ENCODE measurements around the gene HCRTR1.

DNA sequence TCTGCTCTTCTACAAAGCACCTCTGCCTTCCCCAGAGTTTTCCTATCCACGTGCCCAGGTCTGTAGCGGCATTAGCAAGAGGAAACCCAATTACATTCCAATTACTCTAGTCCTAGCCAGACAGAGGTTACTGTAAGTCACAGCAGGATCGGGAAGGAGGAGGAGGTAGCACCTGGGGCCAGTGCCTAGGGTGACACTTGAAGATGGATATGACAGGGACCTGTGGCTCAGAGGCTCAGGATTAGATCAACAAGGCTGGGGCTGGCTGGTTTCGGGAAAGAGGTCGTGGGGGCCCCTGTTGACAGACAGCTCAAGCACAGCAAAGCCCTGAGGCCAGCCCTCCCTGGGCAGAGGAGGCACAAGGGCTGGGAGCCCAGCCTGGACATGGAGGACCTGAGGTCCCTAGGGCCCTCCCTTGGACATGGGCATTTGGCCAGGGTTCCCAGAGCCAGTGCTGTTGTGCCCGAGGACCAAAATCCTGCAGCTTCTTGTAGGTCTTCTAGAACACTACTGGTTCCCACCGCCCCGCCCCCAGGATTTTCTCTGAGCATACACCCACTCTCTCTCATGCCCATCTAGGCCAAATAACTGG lies 3.0 kb upstream of the HCRTR1 start:
- TF ChIP-seq, protein P1, sequence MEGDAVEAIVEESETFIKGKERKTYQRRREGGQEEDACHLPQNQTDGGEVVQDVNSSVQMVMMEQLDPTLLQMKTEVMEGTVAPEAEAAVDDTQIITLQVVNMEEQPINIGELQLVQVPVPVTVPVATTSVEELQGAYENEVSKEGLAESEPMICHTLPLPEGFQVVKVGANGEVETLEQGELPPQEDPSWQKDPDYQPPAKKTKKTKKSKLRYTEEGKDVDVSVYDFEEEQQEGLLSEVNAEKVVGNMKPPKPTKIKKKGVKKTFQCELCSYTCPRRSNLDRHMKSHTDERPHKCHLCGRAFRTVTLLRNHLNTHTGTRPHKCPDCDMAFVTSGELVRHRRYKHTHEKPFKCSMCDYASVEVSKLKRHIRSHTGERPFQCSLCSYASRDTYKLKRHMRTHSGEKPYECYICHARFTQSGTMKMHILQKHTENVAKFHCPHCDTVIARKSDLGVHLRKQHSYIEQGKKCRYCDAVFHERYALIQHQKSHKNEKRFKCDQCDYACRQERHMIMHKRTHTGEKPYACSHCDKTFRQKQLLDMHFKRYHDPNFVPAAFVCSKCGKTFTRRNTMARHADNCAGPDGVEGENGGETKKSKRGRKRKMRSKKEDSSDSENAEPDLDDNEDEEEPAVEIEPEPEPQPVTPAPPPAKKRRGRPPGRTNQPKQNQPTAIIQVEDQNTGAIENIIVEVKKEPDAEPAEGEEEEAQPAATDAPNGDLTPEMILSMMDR (IDR thresholded peaks at IDR 0.05 in 4 of 5, conservative IDR thresholded peaks at IDR 0.05 in 1 of 5), result no peak
- TF ChIP-seq POLR2A (IDR thresholded peaks at IDR 0.05), result no peak
